CD4-positive, alpha-beta memory T cell (primary cell): ENCODE measurements around the gene UTS2R. TPM values are rescaled to one million over a fixed set of nuclear protein-coding genes. Genes with fewer than 3 reads are reported as not detected.
"Not testable (repeated sequence)": the region's sequence is repeated elsewhere in the genome, so short reads cannot be mapped to it uniquely, and the experiment has no call there.

Source experiments
- CTCF ChIA-PET: fragments of 350-600 bp; sonication (Branson Sonifier 250); formaldehyde crosslinking; loops from one replicate; lab custom pipeline; 2021; ENCODE audit warnings: inconsistent platforms; ENCODE audit not compliant: partially characterized antibody; lab: Charles Lee
- POLR2A ChIA-PET: fragments of 350-600 bp; sonication (Branson Sonifier 250); formaldehyde crosslinking; loops from one replicate; lab custom pipeline; 2021; ENCODE audit not compliant: partially characterized antibody; lab: Charles Lee
- DNase-seq, 5 donors: peaks; one replicate each; pipeline versions ENCODE4 v3.0.0 to v3.0.0-alpha.2; 2020 to 2022; ENCODE audit warnings: mixed read lengths in 1 of 5
- H3K27ac ChIP-seq: one replicate; pipeline ENCODE4 v1.7.0; 2013; ENCODE audit warnings: low read depth, low read length
- H3K27me3 ChIP-seq: 2 replicates; pipeline ENCODE4 v1.7.0; 2013; ENCODE audit warnings: mild to moderate bottlenecking, low read length, moderate library complexity; ENCODE audit not compliant: insufficient read depth
- H3K36me3 ChIP-seq: 2 replicates; pipeline ENCODE4 v1.7.0; 2013; ENCODE audit warnings: mild to moderate bottlenecking, low read length, moderate library complexity; ENCODE audit not compliant: insufficient read depth
- H3K4me1 ChIP-seq: 2 replicates; pipeline ENCODE4 v1.7.0; 2013; ENCODE audit warnings: mild to moderate bottlenecking, low read length, moderate library complexity; ENCODE audit not compliant: insufficient read depth
- H3K4me3 ChIP-seq, 2 donors: one replicate each; pipeline ENCODE4 v1.7.0; 2013; ENCODE audit warnings: low read length in 2 of 2, mild to moderate bottlenecking in 1 of 2
- H3K9me3 ChIP-seq, 2 donors: one replicate each; pipeline ENCODE4 v1.7.0; 2013; ENCODE audit warnings: low read length in 2 of 2, control low read depth in 1 of 2; ENCODE audit not compliant: control insufficient read depth in 1 of 2
- H3K27ac Mint-ChIP-seq, 7 donors: one replicate each; pipeline ENCODE4 v1.8.0; 2020 to 2021; ENCODE audit warnings: mixed read lengths in 7 of 7, mild to moderate bottlenecking in 6 of 7, inconsistent platforms in 3 of 7, moderate library complexity in 3 of 7
- H3K27me3 Mint-ChIP-seq, 2 donors: one replicate each; pipeline ENCODE4 v1.8.0; 2020 to 2021; ENCODE audit warnings: mixed read lengths in 2 of 2
- H3K36me3 Mint-ChIP-seq, 2 donors: one replicate each; pipeline ENCODE4 v1.8.0; 2020 to 2021; ENCODE audit warnings: mixed read lengths in 2 of 2, inconsistent platforms in 1 of 2, mild to moderate bottlenecking in 1 of 2
- H3K4me1 Mint-ChIP-seq, 4 donors: one replicate each; pipeline ENCODE4 v1.8.0; 2020 to 2021; ENCODE audit warnings: mixed read lengths in 4 of 4, mild to moderate bottlenecking in 1 of 4
- H3K4me3 Mint-ChIP-seq, 8 donors: one replicate each; pipeline ENCODE4 v1.8.0; 2020 to 2021; ENCODE audit warnings: mixed read lengths in 8 of 8, mild to moderate bottlenecking in 7 of 8, moderate library complexity in 6 of 8, inconsistent platforms in 3 of 8
- H3K9me3 Mint-ChIP-seq, 8 donors: one replicate each; pipeline ENCODE4 v1.8.0; 2020 to 2021; ENCODE audit warnings: mixed read lengths in 8 of 8, mild to moderate bottlenecking in 5 of 8, inconsistent platforms in 3 of 8, moderate library complexity in 1 of 8
- intact Hi-C: fragments of 100-400 bp; cut with micrococcal nuclease; formaldehyde crosslinking; loops from one replicate; pipeline ENCODE4 v1.15.1; 2023
- polyA plus RNA-seq, 2 donors: library from polyadenylated mRNA; unstranded; fragments of 300-500 nt; fragmentation: Illumina TruSeq; gene quantifications; one replicate each; pipeline ENCODE4 v1.2.3, GENCODE V29; 2021
- total RNA-seq, 2 experiments: library from RNA; stranded (reverse); gene quantifications; one replicate each; pipeline ENCODE4 v1.2.3, GENCODE V29; 2021

Gene UTS2R
- total and polyA plus RNA-seq, 4 experiments from 2014 or later, result not detected

DNA sequence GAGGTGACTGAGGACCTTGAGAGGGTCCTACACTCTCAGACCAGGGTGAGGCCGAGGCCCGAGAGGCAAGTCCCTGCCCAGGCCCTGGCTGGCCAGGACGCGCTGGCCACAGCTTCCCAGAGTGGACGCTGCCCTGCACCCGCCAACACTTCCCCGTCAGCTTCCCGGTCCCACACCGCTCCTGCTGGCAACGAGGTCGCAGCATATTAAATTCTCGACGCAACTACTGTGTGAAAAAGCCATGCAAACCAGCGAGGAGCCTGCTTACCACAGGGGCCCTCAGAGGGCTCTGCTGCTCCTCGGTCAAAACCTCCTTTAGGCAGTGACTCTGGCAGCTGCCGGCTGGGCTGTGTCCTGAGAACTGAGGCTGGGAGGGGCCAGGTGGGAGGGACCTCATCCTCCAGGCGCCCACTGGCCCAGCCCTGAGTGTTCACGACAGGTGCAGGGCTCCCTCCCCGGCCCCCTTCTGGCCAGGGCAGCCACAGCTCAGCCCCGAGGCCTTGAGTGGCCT is 14.7 kb upstream of the UTS2R start:
- POLR2A ChIA-PET, result no interaction called here

DNA sequence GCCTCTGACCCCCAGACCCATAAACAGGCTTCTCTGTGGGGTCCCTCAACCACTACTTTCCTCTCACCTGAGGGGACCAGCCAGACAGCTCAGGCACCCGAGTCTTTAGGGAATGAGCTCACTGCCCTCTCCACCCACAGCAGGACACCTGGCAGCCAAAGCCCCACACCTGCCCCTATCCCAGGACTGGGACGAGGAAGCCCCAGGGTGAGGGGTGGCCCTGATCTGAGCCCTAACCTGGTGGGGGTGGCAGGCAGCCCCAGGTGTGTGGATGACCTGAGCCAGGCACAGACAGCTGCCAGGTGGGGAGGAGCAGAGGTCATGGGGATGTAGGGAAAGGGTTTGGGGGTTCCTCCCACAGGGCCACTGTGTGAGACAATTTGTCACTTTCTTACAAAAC is 14.2 kb upstream of the UTS2R start:
- intact Hi-C loops, result loop anchor here (10.0 kb wide), 1 partner anchor 417 kb away; no protein-coding TSS in a partner anchor
- Histone ChIP-seq H3K27ac (no peak overlapping the region), H3K4me3 (no peak overlapping the region), H3K9me3 (no peaks in the 10 kb centered on the region), H3K36me3 (no peaks in the 10 kb centered on the region), H3K27me3 (no peaks in the 10 kb centered on the region), H3K4me1 (peaks cover 7% of the 10 kb centered on the region)
- Mint-ChIP-seq H3K9me3 (no peaks in the 10 kb centered on the region), H3K27me3 (peaks cover 6 to 14% of the 10 kb centered on the region in 2 donors), H3K36me3 (no peaks in the 10 kb centered on the region), H3K27ac (no peak overlapping the region), H3K4me3 (no peak overlapping the region), H3K4me1 (peaks cover 0 to 8% (median 7%) of the 10 kb centered on the region in 4 donors)
- CTCF ChIA-PET, result interaction anchor here (1.0 to 1.9 kb wide), 3 partner anchors 57 to 170 kb away, joined by 3 to 5 read pairs (median 3); no protein-coding TSS in a partner anchor
- DNase-seq, result no peak
- POLR2A ChIA-PET, result no interaction called here

More for the DNA sequence above, 14.7 kb upstream of the UTS2R start:
- Mint-ChIP-seq H3K27ac (no peak overlapping the region), H3K27me3 (peaks cover 6 to 13% of the 10 kb centered on the region in 2 donors), H3K4me3 (no peak overlapping the region), H3K36me3 (no peaks in the 10 kb centered on the region), H3K4me1 (peaks cover 2 to 10% (median 8%) of the 10 kb centered on the region in 4 donors), H3K9me3 (no peaks in the 10 kb centered on the region)
- no peaks in the 10 kb centered on the region for H3K27me3 ChIP-seq
- H3K36me3 ChIP-seq, result no peaks in the 10 kb centered on the region
- H3K4me1 ChIP-seq, result peaks cover 7% of the 10 kb centered on the region
- no peak overlapping the region for H3K27ac ChIP-seq
- H3K9me3 ChIP-seq, result no peaks in the 10 kb centered on the region
- no peak for DNase-seq
- H3K4me3 ChIP-seq, result no peak overlapping the region
- CTCF ChIA-PET, result interaction anchor here (0.8 to 1.9 kb wide), 4 partner anchors 57 to 197 kb away, joined by 3 to 5 read pairs (median 3); no protein-coding TSS in a partner anchor
- intact Hi-C loops, result loop anchor here (10.0 kb wide), 1 partner anchor 418 kb away; no protein-coding TSS in a partner anchor

DNA sequence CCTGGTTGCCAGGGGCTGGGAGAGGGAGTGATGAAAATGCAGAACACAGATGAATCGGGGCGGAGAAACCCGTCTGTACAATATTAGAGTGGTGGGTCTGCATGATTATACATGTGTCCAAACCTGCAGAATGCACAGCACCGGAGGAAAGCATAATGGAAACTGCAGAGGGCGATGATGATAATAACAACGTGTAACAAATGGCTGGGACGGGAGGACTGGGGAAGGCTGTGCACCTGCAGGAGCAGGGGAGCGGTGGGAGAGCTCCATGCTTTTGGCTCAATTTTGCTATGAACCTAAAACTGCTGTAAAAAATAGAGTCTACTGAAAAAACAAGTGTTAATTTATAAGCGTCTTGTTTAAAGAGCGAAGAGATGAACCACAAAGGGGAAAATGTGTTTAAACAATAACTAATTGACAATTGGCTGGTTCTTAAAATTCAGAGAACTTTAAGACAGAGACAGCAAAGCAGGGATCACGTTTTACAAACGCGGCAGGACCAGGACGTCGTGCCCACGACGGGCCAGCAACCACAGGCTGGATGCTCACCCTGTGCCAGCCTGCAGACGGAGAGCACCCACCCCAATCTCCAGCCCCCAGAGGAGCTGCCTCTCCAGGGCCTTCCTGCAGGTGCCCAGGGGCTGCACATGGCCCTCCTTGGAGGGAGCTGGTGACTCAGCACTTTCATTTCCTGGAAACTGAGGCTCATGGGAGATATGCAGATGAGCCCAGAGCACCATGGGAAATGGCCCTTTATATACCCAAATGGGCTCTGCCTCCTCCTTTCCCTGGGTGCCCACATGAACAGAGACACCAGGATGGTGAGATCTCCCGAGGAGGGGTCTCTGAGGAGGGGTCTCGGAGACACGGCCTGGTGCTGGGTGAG is 12.9 kb upstream of the UTS2R start, which contains the start of gene TEX19:
Gene TEX19, plus strand, starts transcription at position 783 of the 886 bp plus-strand sequence. CDS start 2,904 bp downstream, outside the sequence.
- CTCF ChIA-PET, result interaction anchor here (0.6 to 1.9 kb wide), 2 partner anchors 55 to 370 kb away, joined by 3 to 5 read pairs; no protein-coding TSS in a partner anchor

DNA sequence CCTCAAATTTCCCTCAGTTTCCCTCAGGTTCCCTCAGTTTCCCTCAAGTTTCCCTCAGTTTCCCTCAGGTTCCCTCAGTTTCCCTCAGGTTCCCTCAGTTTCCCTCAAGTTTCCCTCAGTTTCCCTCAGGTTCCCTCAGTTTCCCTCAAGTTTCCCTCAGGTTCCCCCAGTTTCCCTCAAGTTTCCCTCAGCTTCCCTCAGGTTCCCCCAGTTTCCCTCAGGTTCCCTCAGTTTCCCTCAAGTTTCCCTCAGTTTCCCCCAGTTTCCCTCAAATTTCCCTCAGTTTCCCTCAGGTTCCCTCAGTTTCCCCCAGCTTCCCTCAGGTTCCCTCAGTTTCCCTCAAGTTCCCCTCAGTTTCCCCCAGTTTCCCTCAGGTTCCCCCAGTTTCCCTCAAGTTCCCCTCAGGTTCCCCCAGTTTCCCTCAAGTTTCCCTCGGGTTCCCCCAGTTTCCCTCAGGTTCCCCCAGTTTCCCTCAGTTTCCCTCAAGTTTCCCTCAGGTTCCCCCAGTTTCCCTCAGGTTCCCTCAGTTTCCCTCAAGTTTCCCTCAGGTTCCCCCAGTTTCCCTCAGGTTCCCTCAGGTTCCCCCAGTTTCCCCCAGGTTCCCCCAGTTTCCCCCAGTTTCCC is 12.0 kb upstream of the UTS2R start:
- H3K36me3 Mint-ChIP-seq, CTCF ChIA-PET, POLR2A ChIA-PET, H3K4me1 Mint-ChIP-seq, H3K27ac ChIP-seq, H3K36me3 ChIP-seq, H3K27me3 ChIP-seq, H3K4me1 ChIP-seq, H3K4me3 ChIP-seq, H3K27ac Mint-ChIP-seq, H3K4me3 Mint-ChIP-seq, H3K9me3 Mint-ChIP-seq, H3K9me3 ChIP-seq, DNase-seq: not testable (repeated sequence)
- intact Hi-C loops, result loop anchor here (10.0 kb wide), 1 partner anchor 415 kb away; no protein-coding TSS in a partner anchor
- peaks cover 6 to 14% of the 10 kb centered on the region in 2 donors for H3K27me3 Mint-ChIP-seq

More for the DNA sequence above, 12.9 kb upstream of the UTS2R start, which contains the start of gene TEX19:
- H3K36me3 ChIP-seq, result no peaks in the 10 kb centered on the region
- no peak within 1 kb of the TSS for H3K4me3 ChIP-seq
- H3K27ac ChIP-seq, result no peak within 1 kb of the TSS
- no peaks in the 10 kb centered on the region for H3K9me3 ChIP-seq
- no peaks in the 10 kb centered on the region for H3K36me3 Mint-ChIP-seq
- no peaks in the 10 kb centered on the region for H3K9me3 Mint-ChIP-seq
- no peaks in the 10 kb centered on the region for H3K27me3 ChIP-seq
- peaks cover 0 to 8% (median 7%) of the 10 kb centered on the region in 4 donors for H3K4me1 Mint-ChIP-seq
- H3K4me3 Mint-ChIP-seq, result peak within 1 kb of the TSS in 4 of 8 donors; percentile 3 to 60 (median 48)
- H3K4me1 ChIP-seq, result peaks cover 7% of the 10 kb centered on the region
- H3K27ac Mint-ChIP-seq, result peak within 1 kb of the TSS in 3 of 7 donors; percentile 25 to 65 (median 62)
- H3K27me3 Mint-ChIP-seq, result peaks cover 6 to 14% of the 10 kb centered on the region in 2 donors
- POLR2A ChIA-PET, result no interaction called here
- no peak for DNase-seq
- intact Hi-C loops, result loop anchor here (10.0 kb wide), 1 partner anchor 416 kb away; no protein-coding TSS in a partner anchor

DNA sequence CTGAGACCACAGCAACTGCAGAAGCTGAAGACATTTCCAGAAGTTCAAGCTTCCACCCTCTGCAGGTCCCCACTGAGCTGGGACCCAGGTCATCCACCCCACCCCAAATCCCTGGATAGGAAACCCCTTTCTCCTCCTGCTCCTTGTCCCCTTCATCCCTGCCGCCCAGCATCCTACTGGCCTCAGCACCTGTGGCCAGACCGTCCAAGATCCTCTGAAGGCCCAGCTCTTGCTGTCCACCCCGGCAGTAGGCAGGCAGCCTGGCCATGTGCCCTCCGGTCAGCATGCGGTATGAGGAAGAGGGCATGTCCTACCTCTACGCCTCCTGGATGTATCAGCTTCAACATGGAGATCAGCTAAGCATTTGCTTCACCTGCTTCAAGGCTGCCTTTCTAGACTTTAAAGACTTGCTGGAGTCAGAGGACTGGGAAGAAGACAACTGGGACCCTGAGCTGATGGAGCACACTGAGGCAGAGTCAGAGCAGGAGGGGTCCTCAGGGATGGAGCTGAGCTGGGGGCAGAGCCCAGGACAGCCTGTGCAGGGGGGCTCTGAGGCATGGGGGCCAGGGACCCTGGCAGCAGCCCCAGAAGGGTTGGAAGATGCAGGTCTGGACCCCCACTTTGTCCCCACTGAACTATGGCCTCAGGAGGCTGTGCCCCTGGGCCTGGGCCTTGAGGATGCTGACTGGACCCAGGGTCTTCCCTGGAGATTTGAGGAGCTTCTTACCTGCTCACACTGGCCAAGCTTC is 9.5 kb upstream of the UTS2R start:
- Mint-ChIP-seq H3K4me3 (no peak overlapping the region), H3K9me3 (no peaks in the 10 kb centered on the region), H3K27me3 (peaks cover 6 to 8% of the 10 kb centered on the region in 2 donors), H3K27ac (peak overlapping the region in 2 of 7 donors; percentile 16 to 44), H3K4me1 (peaks cover 0 to 8% (median 7%) of the 10 kb centered on the region in 4 donors), H3K36me3 (no peaks in the 10 kb centered on the region)
- Histone ChIP-seq H3K27me3 (no peaks in the 10 kb centered on the region), H3K4me1 (peaks cover 7% of the 10 kb centered on the region), H3K36me3 (no peaks in the 10 kb centered on the region), H3K4me3 (no peak overlapping the region), H3K27ac (no peak overlapping the region), H3K9me3 (no peaks in the 10 kb centered on the region)
- POLR2A ChIA-PET, result no interaction called here
- CTCF ChIA-PET, result interaction anchor here (1.2 kb wide), 1 partner anchor 11 kb away, joined by 3 read pairs; no protein-coding TSS in a partner anchor
- intact Hi-C loops, result no loop called here
- DNase-seq, result no peak

DNA sequence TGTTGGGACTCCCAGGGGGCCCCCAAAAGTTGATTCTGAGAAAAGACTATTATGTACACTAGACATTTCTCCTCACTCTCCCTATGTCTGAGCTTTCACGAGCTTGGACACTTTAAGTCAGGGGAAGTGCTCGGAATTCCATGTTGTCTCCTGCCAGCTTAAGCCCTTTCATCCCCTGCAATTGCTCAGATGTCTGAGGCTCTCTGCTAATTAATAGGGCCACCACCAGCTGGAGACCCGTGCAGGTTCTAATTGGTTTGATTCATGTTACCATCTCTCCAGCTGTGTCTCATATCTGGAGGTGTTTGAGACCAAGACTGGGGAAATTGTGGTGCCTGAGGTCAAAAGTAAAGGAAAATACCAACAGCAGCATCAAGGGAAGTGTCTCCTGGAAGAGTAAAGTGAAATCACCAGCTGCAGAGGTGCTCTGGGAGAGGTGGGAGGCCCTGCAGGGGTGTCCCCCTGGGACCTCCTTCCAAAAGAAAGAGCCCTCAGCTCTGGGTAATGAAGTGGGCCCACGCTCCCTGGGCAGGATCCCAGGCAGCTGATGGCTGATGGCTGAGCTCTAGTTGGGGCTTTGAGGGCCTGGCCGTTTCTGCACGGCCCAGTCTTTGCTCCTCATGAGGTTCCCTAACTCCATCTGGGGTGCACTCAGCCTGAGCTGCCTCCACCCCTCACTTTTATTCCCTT is 5.8 kb upstream of the UTS2R start:
- Mint-ChIP-seq H3K36me3 (no peaks in the 10 kb centered on the region), H3K4me3 (no peak overlapping the region), H3K9me3 (no peaks in the 10 kb centered on the region), H3K27ac (no peak overlapping the region), H3K27me3 (peaks cover 4 to 15% of the 10 kb centered on the region in 2 donors), H3K4me1 (peaks cover 0 to 6% (median 2%) of the 10 kb centered on the region in 4 donors)
- Histone ChIP-seq H3K4me1 (peaks cover 5% of the 10 kb centered on the region), H3K36me3 (no peaks in the 10 kb centered on the region), H3K27me3 (peaks cover 5% of the 10 kb centered on the region), H3K27ac (no peak overlapping the region), H3K9me3 (no peaks in the 10 kb centered on the region), H3K4me3 (no peak overlapping the region)
- no peak for DNase-seq
- intact Hi-C loops, result no loop called here
- POLR2A ChIA-PET, result no interaction called here
- CTCF ChIA-PET, result interaction anchor here (0.6 kb wide), 1 partner anchor 128 kb away, joined by 4 read pairs; no protein-coding TSS in a partner anchor
